Measurements from ENCODE around the gene TAS1R3. TPM values are rescaled to one million over a fixed set of nuclear protein-coding genes. Genes with fewer than 3 reads are reported as not detected.

The TAS1R3 gene
- total and polyA plus RNA-seq, 4 donors: 0.19 to 0.36 (median 0.33) TPM; not detected in 1

- Histone ChIP-seq H3K9me3 (ENCODE audit: control insufficient read depth in 4 of 4, low read length in 3 of 4) (no peaks in the 10 kb centered on the region), H3K4me1 (ENCODE audit: control insufficient read depth in 4 of 4, insufficient read depth in 4 of 4, low read length in 3 of 4) (peaks cover 7 to 32% (median 27%) of the 10 kb centered on the region in 4 donors), H3K27me3 (ENCODE audit: control insufficient read depth in 4 of 4, insufficient read depth in 4 of 4, low read length in 3 of 4) (no peaks in the 10 kb centered on the region), H3K36me3 (ENCODE audit: control insufficient read depth in 4 of 4, insufficient read depth in 3 of 4, low read depth in 1 of 4, low read length in 3 of 4) (peaks cover 0 to 5% (median 2%) of the 10 kb centered on the region in 4 donors), H3K4me3 (ENCODE audit: low read depth in 1 of 3, low read length in 3 of 3) (no peak overlapping the region), H3K27ac (ENCODE audit: low read depth in 1 of 2, low read length in 2 of 2) (no peak overlapping the region), H3K9ac (ENCODE audit: low read depth in 1 of 2, low read length in 2 of 2) (no peak overlapping the region)
- 89% methylated on average over 10 of the region's 10 CpGs for WGBS
- TF ChIP-seq NR2F2 (IDR thresholded peaks at IDR 0.05) (no peak), HNF4A (conservative IDR thresholded peaks at IDR 0.05) (no peak), EGR1 (IDR thresholded peaks at IDR 0.05; ENCODE audit: low read depth in 2 of 2) (no peak), ATF3 (IDR thresholded peaks at IDR 0.05) (no peak), RAD21 (IDR thresholded peaks at IDR 0.05) (no peak), SP1 (IDR thresholded peaks at IDR 0.05) (no peak), FOXA1 (IDR thresholded peaks at IDR 0.05) (no peak), JUND (IDR thresholded peaks at IDR 0.05) (no peak), HNF4G (IDR thresholded peaks at IDR 0.05) (no peak), TAF1 (conservative IDR thresholded peaks at IDR 0.05) (no peak), GABPA (IDR thresholded peaks at IDR 0.05 in 1 of 2, conservative IDR thresholded peaks at IDR 0.05 in 1 of 2) (no peak), RXRA (IDR thresholded peaks at IDR 0.05) (no peak), YY1 (IDR thresholded peaks at IDR 0.05) (no peak), ZBTB33 (IDR thresholded peaks at IDR 0.05) (no peak), MAX (IDR thresholded peaks at IDR 0.05) (no peak), FOXA2 (IDR thresholded peaks at IDR 0.05) (no peak), REST (IDR thresholded peaks at IDR 0.05) (no peak), CTCF (IDR thresholded peaks at IDR 0.05; ENCODE audit: low read depth, low read length, missing input control) (no peak)
- DNase-seq (ENCODE audit: low spot score): no peak
Observed at GRCh38 chr1:1376551-1377226, 45.6 kb downstream of the TAS1R3 start.

Measured in liver (tissue), 9 donors.